Activated CD4-positive, alpha-beta T cell treated with anti-CD3 and anti-CD28 coated beads, Interleukin-2, amount 10 ng/mL, durations not matched to agents 24 days and 14 days (primary cell): Measurements from ENCODE around the gene GFPT1. TPM values are rescaled to one million over a fixed set of nuclear protein-coding genes. Genes with fewer than 3 reads are reported as not detected.
A peak's percentile ranks its signal among the peaks of the same experiment; 100 is the strongest.

Source experiments
- DNase-seq: peaks from one replicate; pipeline ENCODE4 v3.0.0; 2022
- H3K27ac Mint-ChIP-seq: one replicate; pipeline ENCODE4 v1.8.0; 2022; ENCODE audit warnings: mild to moderate bottlenecking, mixed read lengths
- H3K27me3 Mint-ChIP-seq: one replicate; pipeline ENCODE4 v1.8.0; 2022; ENCODE audit warnings: mixed read lengths
- H3K36me3 Mint-ChIP-seq: one replicate; pipeline ENCODE4 v1.8.0; 2022; ENCODE audit warnings: low read depth, mild to moderate bottlenecking, mixed read lengths
- H3K4me1 Mint-ChIP-seq: one replicate; pipeline ENCODE4 v1.8.0; 2021; ENCODE audit warnings: mixed read lengths
- H3K4me3 Mint-ChIP-seq: one replicate; pipeline ENCODE4 v1.8.0; 2022; ENCODE audit warnings: mild to moderate bottlenecking, moderate library complexity, mixed read lengths
- H3K9me3 Mint-ChIP-seq: one replicate; pipeline ENCODE4 v1.8.0; 2021; ENCODE audit warnings: mixed read lengths
- intact Hi-C: fragments of 100-400 bp; cut with micrococcal nuclease; formaldehyde crosslinking; loops from one replicate; pipeline ENCODE4 v1.15.1; 2023
- total RNA-seq: library from RNA; stranded (reverse); gene quantifications from 2 replicates; pipeline ENCODE4 v1.2.3, GENCODE V29; 2022

Gene GFPT1
- total RNA-seq, 1 donor from 2014 or later = 48.8 TPM

- no peak overlapping the region for H3K27ac Mint-ChIP-seq
- H3K4me3 Mint-ChIP-seq = no peak overlapping the region
- H3K27me3 Mint-ChIP-seq = no peaks in the 10 kb centered on the region
- H3K9me3 Mint-ChIP-seq = no peaks in the 10 kb centered on the region
- intact Hi-C loops = no loop called here
- H3K4me1 Mint-ChIP-seq = no peaks in the 10 kb centered on the region
- no peak for DNase-seq
- H3K36me3 Mint-ChIP-seq = peaks cover 43% of the 10 kb centered on the region
Measured at GRCh38 chr2:69335311-69335710, 51.7 kb downstream of the GFPT1 start.

GRCh38 chr2:69333352-69333751, 53.7 kb downstream of the GFPT1 start:
- no peak for DNase-seq
- Mint-ChIP-seq H3K27me3 (no peaks in the 10 kb centered on the region), H3K4me1 (no peaks in the 10 kb centered on the region), H3K4me3 (no peak overlapping the region), H3K36me3 (peaks cover 48% of the 10 kb centered on the region), H3K27ac (no peak overlapping the region), H3K9me3 (no peaks in the 10 kb centered on the region)
- intact Hi-C loops = no loop called here

GRCh38 chr2:69330781-69331180, 56.2 kb downstream of the GFPT1 start:
- peaks cover 50% of the 10 kb centered on the region for H3K36me3 Mint-ChIP-seq
- H3K27ac Mint-ChIP-seq = no peak overlapping the region
- intact Hi-C loops = no loop called here
- no peaks in the 10 kb centered on the region for H3K27me3 Mint-ChIP-seq
- H3K9me3 Mint-ChIP-seq = no peaks in the 10 kb centered on the region
- no peak for DNase-seq
- no peaks in the 10 kb centered on the region for H3K4me1 Mint-ChIP-seq
- no peak overlapping the region for H3K4me3 Mint-ChIP-seq

GRCh38 chr2:69322631-69323030, 64.4 kb downstream of the GFPT1 start:
- Mint-ChIP-seq H3K27me3 (no peaks in the 10 kb centered on the region), H3K4me1 (no peaks in the 10 kb centered on the region), H3K9me3 (no peaks in the 10 kb centered on the region), H3K27ac (no peak overlapping the region), H3K36me3 (peaks cover 59% of the 10 kb centered on the region), H3K4me3 (no peak overlapping the region)
- intact Hi-C loops = no loop called here
- DNase-seq = no peak

GRCh38 chr2:69316550-69316949, 70.5 kb downstream of the GFPT1 start:
- intact Hi-C loops = no loop called here
- no peaks in the 10 kb centered on the region for H3K27me3 Mint-ChIP-seq
- no peak overlapping the region for H3K27ac Mint-ChIP-seq
- H3K9me3 Mint-ChIP-seq = peaks cover 15% of the 10 kb centered on the region
- H3K36me3 Mint-ChIP-seq = peaks cover 45% of the 10 kb centered on the region
- no peak for DNase-seq
- no peak overlapping the region for H3K4me3 Mint-ChIP-seq
- peaks cover 5% of the 10 kb centered on the region for H3K4me1 Mint-ChIP-seq

- Mint-ChIP-seq H3K9me3 (peaks cover 15% of the 10 kb centered on the region), H3K36me3 (peaks cover 38% of the 10 kb centered on the region), H3K4me3 (no peak overlapping the region), H3K4me1 (peaks cover 5% of the 10 kb centered on the region), H3K27ac (no peak overlapping the region), H3K27me3 (no peaks in the 10 kb centered on the region)
- DNase-seq = no peak
- intact Hi-C loops = no loop called here
Measured at GRCh38 chr2:69315160-69315761, 71.8 kb downstream of the GFPT1 start.

DNA sequence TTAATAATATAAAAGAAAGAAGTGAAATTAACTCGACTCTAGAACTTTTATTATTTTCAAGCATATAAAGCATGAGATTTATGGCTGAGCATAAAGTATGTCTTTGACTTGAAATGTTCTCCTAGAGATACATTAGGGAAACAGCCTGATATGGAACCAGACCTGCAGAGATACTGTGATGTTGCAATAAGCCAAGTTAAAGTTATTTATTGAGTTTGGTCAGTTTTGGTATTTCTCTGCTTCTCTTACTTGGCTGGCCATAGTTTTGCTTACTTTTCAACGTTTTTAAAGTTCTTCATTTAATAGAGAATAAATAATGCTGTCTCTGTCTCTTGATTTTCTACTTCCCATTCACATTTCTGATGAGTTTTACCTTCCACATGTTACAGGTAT, 76.0 kb downstream of the GFPT1 start:
- H3K36me3 Mint-ChIP-seq = peaks cover 11% of the 10 kb centered on the region
- peaks cover 6% of the 10 kb centered on the region for H3K9me3 Mint-ChIP-seq
- H3K4me3 Mint-ChIP-seq = no peak overlapping the region
- H3K27me3 Mint-ChIP-seq = peaks cover 12% of the 10 kb centered on the region
- DNase-seq = no peak
- H3K27ac Mint-ChIP-seq = no peak overlapping the region
- H3K4me1 Mint-ChIP-seq = peaks cover 17% of the 10 kb centered on the region
- intact Hi-C loops = no loop called here

DNA sequence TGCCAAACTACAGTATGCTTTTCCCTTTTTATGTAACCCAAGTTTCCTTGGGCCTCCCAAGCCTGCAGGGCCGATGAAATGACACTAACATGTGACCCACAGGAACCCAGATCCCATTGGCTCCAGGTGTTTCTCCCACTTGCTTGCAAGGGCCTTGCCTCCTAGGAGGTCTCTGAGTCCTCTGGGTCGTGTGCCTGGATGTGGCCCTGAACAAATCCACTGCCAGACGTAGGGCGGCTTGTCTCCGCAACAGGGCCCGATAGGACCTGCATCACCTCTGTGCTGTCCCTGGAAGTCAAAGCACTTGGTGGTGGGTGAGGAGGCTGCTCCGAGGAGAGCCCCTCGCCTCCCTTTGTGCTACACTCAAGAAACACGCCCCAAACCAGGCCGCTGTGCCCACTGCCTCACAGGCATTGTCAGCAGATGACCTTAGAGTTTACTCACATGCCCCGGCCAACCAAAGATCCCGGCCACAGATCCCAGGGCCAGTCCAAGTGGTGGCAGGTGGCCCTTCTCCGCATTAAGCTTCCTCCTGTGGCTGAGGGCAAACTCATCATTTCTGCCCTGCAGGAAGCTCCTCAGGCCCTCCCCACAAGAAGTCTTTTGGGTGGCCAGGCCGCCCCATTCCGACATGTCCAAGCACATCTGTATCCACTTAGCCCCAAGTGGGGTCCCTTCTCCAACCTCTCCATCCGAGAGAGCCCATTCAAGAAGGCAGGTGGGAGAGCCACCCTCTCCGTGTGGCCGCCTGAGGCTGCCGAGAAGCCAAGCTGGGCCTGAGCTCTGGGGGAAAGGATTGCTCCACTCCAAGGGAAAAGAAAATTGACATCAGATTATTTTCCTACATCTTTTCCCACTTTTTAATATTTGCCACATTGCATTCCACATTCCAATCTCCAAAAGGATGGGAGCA, 76.7 kb downstream of the GFPT1 start:
- H3K9me3 Mint-ChIP-seq = no peaks in the 10 kb centered on the region
- peaks cover 17% of the 10 kb centered on the region for H3K27me3 Mint-ChIP-seq
- H3K36me3 Mint-ChIP-seq = peaks cover 5% of the 10 kb centered on the region
- DNase-seq = no peak
- intact Hi-C loops = no loop called here
- no peak overlapping the region for H3K4me3 Mint-ChIP-seq
- H3K4me1 Mint-ChIP-seq = peaks cover 14% of the 10 kb centered on the region
- no peak overlapping the region for H3K27ac Mint-ChIP-seq

GRCh38 chr2:69309351-69310110, 77.5 kb downstream of the GFPT1 start:
- Mint-ChIP-seq H3K27me3 (peaks cover 23% of the 10 kb centered on the region), H3K36me3 (peaks cover 4% of the 10 kb centered on the region), H3K27ac (no peak overlapping the region), H3K4me3 (no peak overlapping the region), H3K4me1 (peaks cover 12% of the 10 kb centered on the region), H3K9me3 (no peaks in the 10 kb centered on the region)
- intact Hi-C loops = loop anchor here (10.0 kb wide), 1 partner anchor 845 kb away; the partner anchor contains the start of genes APLF and FBXO48
- peak; percentile 57 for DNase-seq

DNA sequence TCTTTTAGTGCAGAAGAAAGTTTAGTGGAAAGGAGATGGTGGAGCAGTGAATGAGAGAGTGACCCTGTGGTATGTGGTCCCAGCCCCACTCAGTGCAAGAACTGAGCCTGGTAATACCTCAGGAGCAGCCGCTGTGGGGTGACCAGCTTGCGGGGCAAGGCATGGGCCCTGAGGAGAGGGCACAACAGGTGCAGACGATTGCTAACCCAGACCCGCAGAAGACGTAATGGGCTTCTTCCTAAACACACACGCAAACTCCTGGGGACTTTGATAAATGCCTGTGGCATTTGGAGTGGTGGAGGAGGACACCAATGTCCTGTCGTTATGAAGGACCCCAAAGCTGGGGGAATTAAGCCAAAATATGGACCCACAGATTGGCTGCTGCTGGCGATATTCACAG, 78.7 kb downstream of the GFPT1 start:
- Mint-ChIP-seq H3K9me3 (peaks cover 7% of the 10 kb centered on the region), H3K4me3 (no peak overlapping the region), H3K27me3 (peaks cover 31% of the 10 kb centered on the region), H3K27ac (no peak overlapping the region), H3K36me3 (peaks cover 3% of the 10 kb centered on the region), H3K4me1 (peaks cover 12% of the 10 kb centered on the region)
- no peak for DNase-seq
- intact Hi-C loops = loop anchor here (10.0 kb wide), 1 partner anchor 844 kb away; the partner anchor contains the start of genes APLF and FBXO48

DNA sequence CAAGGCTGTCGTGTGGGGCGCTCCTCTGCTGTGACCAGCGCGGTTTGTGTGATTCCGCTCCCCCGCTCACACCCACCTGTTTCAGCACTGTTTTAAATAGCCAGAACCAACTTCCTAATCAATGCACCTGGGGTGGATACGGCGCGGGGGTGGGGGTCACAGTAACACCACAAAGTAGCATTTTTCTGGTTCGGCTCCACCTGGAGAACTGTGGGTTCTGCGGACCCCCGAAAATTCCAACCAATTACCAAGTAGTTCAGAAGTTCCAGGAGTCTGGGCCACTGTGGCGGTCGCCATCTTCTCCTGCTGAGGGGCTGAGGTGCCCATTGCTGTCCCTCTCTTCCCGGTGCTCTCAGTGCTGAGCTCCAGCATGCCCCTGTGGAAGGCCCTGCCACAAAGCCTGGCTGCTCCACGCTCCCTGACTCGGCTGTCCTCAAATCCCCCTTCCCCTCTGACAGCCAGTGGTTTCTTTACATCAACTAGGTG, 79.4 kb downstream of the GFPT1 start:
- intact Hi-C loops = loop anchor here (1.0 to 10.0 kb wide), 3 partner anchors 281 to 843 kb away; partner anchors contain the start of genes APLF and FBXO48
- Mint-ChIP-seq H3K9me3 (peaks cover 7% of the 10 kb centered on the region), H3K27me3 (peaks cover 35% of the 10 kb centered on the region), H3K27ac (no peak overlapping the region), H3K4me3 (peak overlapping the region; percentile 78), H3K36me3 (no peaks in the 10 kb centered on the region), H3K4me1 (peaks cover 12% of the 10 kb centered on the region)
- DNase-seq = no peak

DNA sequence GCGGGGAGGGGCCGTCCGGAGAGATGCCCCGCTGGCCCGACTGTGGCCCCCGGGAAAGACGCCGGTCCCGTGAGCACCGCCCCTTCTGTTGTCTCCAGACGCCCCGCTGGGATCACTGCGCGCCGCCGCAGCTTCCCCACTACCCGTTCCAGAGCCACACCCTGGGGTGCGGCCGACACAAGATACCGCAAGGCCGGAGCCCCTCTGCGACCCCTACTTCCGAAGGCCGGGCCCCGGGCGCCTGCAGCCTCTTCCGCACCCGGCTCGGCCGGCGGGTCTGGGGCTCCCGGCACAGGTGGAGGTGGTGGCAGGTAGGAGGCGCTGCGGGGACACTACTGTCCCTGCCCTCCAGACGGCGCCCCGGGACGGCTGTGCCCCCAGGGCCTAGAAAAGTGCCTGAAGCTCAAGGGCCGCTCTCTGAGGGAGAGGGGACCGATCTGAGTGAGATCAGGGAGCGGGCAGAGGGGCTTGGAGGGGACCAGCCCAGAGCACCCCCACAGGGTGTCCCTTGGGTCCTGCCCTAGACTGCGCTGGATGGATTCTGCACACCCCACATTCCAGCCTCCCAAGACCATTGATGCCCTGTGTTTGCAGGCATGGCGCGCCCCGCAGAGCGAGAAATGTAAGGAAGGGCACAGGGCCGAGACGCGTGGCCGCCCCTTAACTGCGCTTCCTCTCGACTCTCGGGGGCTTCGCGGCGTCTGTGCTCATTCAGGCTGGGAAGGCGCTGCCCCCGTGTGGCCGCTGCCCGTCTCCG, 80.0 kb downstream of the GFPT1 start:
- peak overlapping the region; percentile 78 for H3K4me3 Mint-ChIP-seq
- intact Hi-C loops = loop anchor here (1.0 to 10.0 kb wide), 3 partner anchors 281 to 842 kb away; partner anchors contain the start of genes APLF and FBXO48
- no peaks in the 10 kb centered on the region for H3K36me3 Mint-ChIP-seq
- no peak overlapping the region for H3K27ac Mint-ChIP-seq
- peak; percentile 89 for DNase-seq
- peaks cover 12% of the 10 kb centered on the region for H3K4me1 Mint-ChIP-seq
- peaks cover 39% of the 10 kb centered on the region for H3K27me3 Mint-ChIP-seq
- peaks cover 7% of the 10 kb centered on the region for H3K9me3 Mint-ChIP-seq

- Mint-ChIP-seq H3K27me3 (peaks cover 44% of the 10 kb centered on the region), H3K4me3 (peak overlapping the region; percentile 78), H3K4me1 (peaks cover 12% of the 10 kb centered on the region), H3K9me3 (peaks cover 7% of the 10 kb centered on the region), H3K36me3 (no peaks in the 10 kb centered on the region), H3K27ac (no peak overlapping the region)
- intact Hi-C loops = loop anchor here (10.0 kb wide), 1 partner anchor 842 kb away; the partner anchor contains the start of genes APLF and FBXO48
- DNase-seq = no peak
Measured at GRCh38 chr2:69306393-69306821, 80.6 kb downstream of the GFPT1 start.
